LNCAP (cell line): ENCODE data around the gene SSH2.
A peak's percentile ranks its signal among the peaks of the same experiment; 100 is the strongest.

ENCODE experiments used
- CTCF ChIP-seq: fragments of 450-650 bp; IDR thresholded peaks from 2 replicates; pipeline ENCODE4 v1.5.1; 2017; ENCODE audit warnings: mild to moderate bottlenecking

Gene SSH2

GRCh38 chr17:29936724-29937123 is 6.7 kb upstream of the SSH2 start:
- TF ChIP-seq CTCF, result no peak

GRCh38 chr17:29933379-29933778 is 3.4 kb upstream of the SSH2 start:
- no peak; the same call in 1 of the 2 replicates for TF ChIP-seq CTCF

- peak; percentile 86 for TF ChIP-seq CTCF
Measured at GRCh38 chr17:29931231-29931932, 1.4 kb upstream of the SSH2 start.

GRCh38 chr17:29930409-29931010 is 482 bp upstream of the SSH2 start:
- no peak for TF ChIP-seq CTCF

GRCh38 chr17:29929006-29929532 is 959 bp downstream of the SSH2 start:
- TF ChIP-seq CTCF, result no peak

GRCh38 chr17:29927546-29927945 is 2.5 kb downstream of the SSH2 start:
- TF ChIP-seq CTCF, result no peak

GRCh38 chr17:29924786-29925185 is 5.2 kb downstream of the SSH2 start:
- TF ChIP-seq CTCF, result no peak
